H7 (cell line): ENCODE measurements around the gene SLC50A1. TPM values are rescaled to one million over a fixed set of nuclear protein-coding genes. Genes with fewer than 3 reads are reported as not detected.

Experiments used
- DNase-seq: peaks from one replicate; pipeline ENCODE4 v3.0.0; 2012
- H3K27me3 ChIP-seq: 2 replicates; pipeline ENCODE4 v1.6.0; 2011; ENCODE audit warnings: mild to moderate bottlenecking, low read length; ENCODE audit not compliant: control insufficient read depth, insufficient read depth
- H3K36me3 ChIP-seq: replicated peaks from 2 replicates; pipeline ENCODE4 v1.5.1; 2011; ENCODE audit warnings: low read length; ENCODE audit not compliant: control insufficient read depth, insufficient read depth
- H3K4me3 ChIP-seq: 2 replicates; pipeline ENCODE4 v1.5.1; 2011; ENCODE audit warnings: low read depth, mild to moderate bottlenecking, control low read depth, low read length, moderate library complexity; ENCODE audit not compliant: insufficient read depth
- total RNA-seq: library from RNA; depleted of rRNA; stranded (reverse); fragments of >200 nt; shearing (Covaris generic); gene quantifications from 2 replicates; pipeline ENCODE4 v1.2.3, GENCODE V29; 2014; rRNA removed

Gene SLC50A1, protein sequence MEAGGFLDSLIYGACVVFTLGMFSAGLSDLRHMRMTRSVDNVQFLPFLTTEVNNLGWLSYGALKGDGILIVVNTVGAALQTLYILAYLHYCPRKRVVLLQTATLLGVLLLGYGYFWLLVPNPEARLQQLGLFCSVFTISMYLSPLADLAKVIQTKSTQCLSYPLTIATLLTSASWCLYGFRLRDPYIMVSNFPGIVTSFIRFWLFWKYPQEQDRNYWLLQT
- 73.7 and 79.2 TPM in 2 replicates for total RNA-seq

- Histone ChIP-seq H3K36me3 (peaks cover 3% of the 10 kb centered on the region), H3K27me3 (peaks cover 1% of the 10 kb centered on the region; the same call in 1 of the 2 replicates)
These were observed at the start of gene SLC50A1 for GRCh38 chr1:155135415-155136028. Gene SLC50A1, plus strand, starts transcription at chr1:155135852. Its CDS starts 60 bp downstream, at chr1:155135912.

GRCh38 chr1:155086128-155086741 is 49.4 kb upstream of the SLC50A1 start:
- H3K36me3 ChIP-seq = no peaks in the 10 kb centered on the region
- peak; percentile 95 for DNase-seq
- peaks cover 35% of the 10 kb centered on the region for H3K27me3 ChIP-seq
- H3K4me3 ChIP-seq = peak overlapping the region; percentile 82

More at GRCh38 chr1:155135415-155136028, at the start of gene SLC50A1:
- peak within 1 kb of the TSS; percentile 87 for H3K4me3 ChIP-seq
- DNase-seq = peak; percentile 98

DNA sequence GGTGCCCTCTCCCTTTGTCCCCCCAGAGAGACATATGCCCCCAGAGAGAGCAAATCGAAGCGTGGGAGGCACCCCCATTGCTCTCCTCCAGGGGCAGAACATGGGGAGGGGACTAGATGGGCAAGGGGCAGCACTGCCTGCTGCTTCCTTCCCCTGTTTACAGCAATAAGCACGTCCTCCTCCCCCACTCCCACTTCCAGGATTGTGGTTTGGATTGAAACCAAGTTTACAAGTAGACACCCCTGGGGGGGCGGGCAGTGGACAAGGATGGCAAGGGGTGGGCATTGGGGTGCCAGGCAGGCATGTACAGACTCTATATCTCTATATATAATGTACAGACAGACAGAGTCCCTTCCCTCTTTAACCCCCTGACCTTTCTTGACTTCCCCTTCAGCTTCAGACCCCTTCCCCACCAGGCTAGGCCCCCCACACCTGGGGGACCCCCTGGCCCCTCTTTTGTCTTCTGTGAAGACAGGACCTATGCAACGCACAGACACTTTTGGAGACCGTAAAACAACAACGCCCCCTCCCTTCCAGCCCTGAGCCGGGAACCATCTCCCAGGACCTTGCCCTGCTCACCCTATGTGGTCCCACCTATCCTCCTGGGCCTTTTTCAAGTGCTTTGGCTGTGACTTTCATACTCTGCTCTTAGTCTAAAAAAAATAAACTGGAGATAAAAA is 48.7 kb upstream of the SLC50A1 start:
- peak; percentile 68 for DNase-seq
- peaks cover 32% of the 10 kb centered on the region for H3K27me3 ChIP-seq
- no peaks in the 10 kb centered on the region for H3K36me3 ChIP-seq
- no peak overlapping the region for H3K4me3 ChIP-seq

DNA sequence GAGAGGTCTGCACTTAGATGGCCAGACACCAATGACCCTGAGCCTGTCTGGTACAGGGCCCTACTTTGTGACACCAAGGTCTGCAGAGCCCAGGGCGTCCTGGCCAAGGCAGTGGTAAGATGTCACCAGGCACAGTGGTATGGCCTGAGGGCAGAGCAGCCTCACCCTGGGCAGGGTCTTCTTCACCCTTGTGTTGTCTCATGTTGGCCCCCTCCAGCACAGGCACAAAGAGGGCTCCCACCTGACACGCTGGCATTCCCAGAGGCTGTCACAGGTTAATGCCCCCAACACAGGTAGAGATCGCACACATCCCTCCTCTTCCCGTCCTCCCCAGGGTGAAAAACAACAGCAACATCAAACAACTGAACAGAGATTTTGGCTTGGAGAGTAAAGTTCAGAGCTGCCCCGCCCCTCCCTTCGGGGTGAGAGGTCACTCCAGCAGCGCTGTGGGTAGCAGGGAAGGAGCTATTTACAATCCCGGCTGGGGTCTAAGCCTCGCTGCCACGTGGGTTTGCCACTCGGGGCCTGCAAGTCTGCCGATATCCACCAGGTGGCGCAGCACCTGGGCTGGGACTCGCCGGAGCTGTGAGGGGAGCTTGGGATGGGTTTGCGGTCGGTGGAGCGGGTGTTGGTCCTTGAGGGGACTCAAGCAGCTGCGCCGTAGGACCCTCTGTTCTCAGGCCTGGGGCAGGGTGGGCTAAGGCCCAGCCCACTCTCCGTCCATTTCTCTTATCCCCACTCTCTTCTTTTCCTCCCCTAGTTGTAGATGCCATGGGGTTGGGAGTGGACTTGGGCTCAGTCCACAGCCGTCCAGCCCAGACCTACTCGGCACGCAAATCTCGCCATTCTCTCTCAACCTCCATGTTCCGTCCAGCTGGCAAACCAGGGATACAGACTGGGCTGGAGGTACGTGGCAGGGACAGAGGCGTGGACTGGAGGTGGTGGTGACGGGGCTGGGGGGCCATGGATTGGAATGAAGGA is 44.3 kb upstream of the SLC50A1 start:
- H3K4me3 ChIP-seq = no peak overlapping the region
- peak; percentile 94 for DNase-seq
- H3K36me3 ChIP-seq = no peaks in the 10 kb centered on the region
- peaks cover 8% of the 10 kb centered on the region for H3K27me3 ChIP-seq

- H3K36me3 ChIP-seq = no peaks in the 10 kb centered on the region
- peaks cover 8% of the 10 kb centered on the region for H3K27me3 ChIP-seq
- H3K4me3 ChIP-seq = no peak overlapping the region
- no peak for DNase-seq
These were observed 43.5 kb upstream of the SLC50A1 start for GRCh38 chr1:155092131-155092530.

DNA sequence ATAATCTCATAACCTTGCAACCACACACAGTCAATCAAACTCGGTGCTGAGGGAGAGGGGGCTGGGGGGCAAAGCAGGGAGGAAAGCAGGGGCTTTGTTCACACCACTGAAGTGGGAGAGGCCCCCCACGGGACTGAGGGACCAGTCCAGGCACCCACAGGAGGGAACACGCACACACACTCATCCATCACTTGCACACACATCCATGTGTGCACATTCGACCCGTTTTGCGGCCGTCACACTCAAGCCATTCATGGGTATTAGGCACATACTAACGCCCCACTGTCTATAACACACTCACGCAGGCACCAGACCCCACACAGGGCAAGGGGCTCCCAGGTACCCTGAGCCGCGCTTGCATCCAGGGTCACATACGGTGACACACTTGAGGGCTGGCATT is 43.0 kb upstream of the SLC50A1 start:
- Histone ChIP-seq H3K27me3 (peaks cover 8% of the 10 kb centered on the region), H3K36me3 (no peaks in the 10 kb centered on the region), H3K4me3 (no peak overlapping the region)
- no peak for DNase-seq

- Histone ChIP-seq H3K27me3 (peaks cover 8% of the 10 kb centered on the region), H3K36me3 (no peaks in the 10 kb centered on the region), H3K4me3 (no peak overlapping the region)
- peak; percentile 76 for DNase-seq
These were observed 41.6 kb upstream of the SLC50A1 start for GRCh38 chr1:155093911-155094621.

- H3K4me3 ChIP-seq = no peak overlapping the region
- no peaks in the 10 kb centered on the region for H3K36me3 ChIP-seq
- peaks cover 8% of the 10 kb centered on the region for H3K27me3 ChIP-seq
- DNase-seq = no peak
These were observed 41.1 kb upstream of the SLC50A1 start for GRCh38 chr1:155094622-155094948.

- H3K4me3 ChIP-seq = no peak overlapping the region
- no peak for DNase-seq
- no peaks in the 10 kb centered on the region; the same call in 1 of the 2 replicates for H3K27me3 ChIP-seq
- H3K36me3 ChIP-seq = no peaks in the 10 kb centered on the region
These were observed 36.3 kb upstream of the SLC50A1 start for GRCh38 chr1:155099331-155099730.

DNA sequence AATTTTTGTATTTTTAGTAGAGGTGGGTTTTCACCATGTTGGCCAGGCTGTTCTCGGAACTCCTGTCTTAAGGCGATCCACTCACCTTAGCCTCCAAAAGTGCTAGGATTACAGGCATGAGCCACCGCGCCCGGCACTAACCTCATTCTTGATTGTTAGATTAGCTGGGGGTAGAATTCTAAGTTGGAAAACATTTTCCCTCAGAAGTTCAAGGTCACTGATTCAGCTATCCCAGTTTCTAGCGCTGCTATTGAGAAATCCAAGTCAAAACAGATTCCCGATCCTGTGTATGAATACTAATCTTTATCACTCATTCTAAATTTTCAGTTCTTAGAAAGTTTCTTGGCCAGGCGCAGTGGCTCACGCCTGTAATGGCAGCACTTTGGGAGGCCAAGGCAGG is 32.3 kb upstream of the SLC50A1 start:
- DNase-seq = no peak
- no peaks in the 10 kb centered on the region; the same call in 1 of the 2 replicates for H3K27me3 ChIP-seq
- H3K4me3 ChIP-seq = no peak overlapping the region
- no peaks in the 10 kb centered on the region for H3K36me3 ChIP-seq

GRCh38 chr1:155104605-155105534 is 30.8 kb upstream of the SLC50A1 start:
- no peaks in the 10 kb centered on the region for H3K36me3 ChIP-seq

DNA sequence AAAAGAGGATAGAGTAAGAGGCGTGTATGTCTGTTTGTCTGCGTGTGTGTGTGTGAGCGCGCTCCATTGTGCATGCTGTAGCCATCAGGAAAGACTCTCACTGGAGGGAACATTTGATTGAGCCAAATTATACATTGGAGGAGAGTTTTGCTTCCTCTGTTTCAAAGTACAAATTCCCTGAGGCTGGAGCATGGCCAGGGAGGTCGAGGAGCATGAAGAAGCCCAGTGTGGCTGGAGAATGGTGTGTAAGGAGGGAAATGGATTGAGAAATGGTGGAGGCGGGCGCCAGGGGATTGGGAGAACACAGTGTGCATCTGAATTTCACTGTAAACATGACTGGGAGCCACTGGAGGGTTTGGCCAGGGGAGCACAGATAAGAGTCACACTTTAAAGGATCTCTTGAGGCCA is 30.0 kb upstream of the SLC50A1 start:
- Histone ChIP-seq H3K27me3 (no peaks in the 10 kb centered on the region; the same call in 1 of the 2 replicates), H3K36me3 (no peaks in the 10 kb centered on the region), H3K4me3 (no peak overlapping the region)
- DNase-seq = no peak

More at GRCh38 chr1:155104605-155105534, 30.8 kb upstream of the SLC50A1 start:
- DNase-seq = no peak
- no peak overlapping the region for H3K4me3 ChIP-seq
- H3K27me3 ChIP-seq = no peaks in the 10 kb centered on the region; the same call in 1 of the 2 replicates
